HL-60/S4 treated with phorbol 12-myristate 13-acetate at 8.2 ng/mL for 4 days and 3 days (cell line): Measurements from ENCODE around the gene MARCHF10.

Experiments used
- in situ Hi-C: fragments of 300-500 bp; cut with MboI; formaldehyde crosslinking; loops from 2 replicates; pipeline ENCODE4 v1.15.0; 2022; ENCODE audit warnings: low sequenced_read_pairs

MARCHF10 gene

GRCh38 chr17:62720126-62720850 lies 87.8 kb downstream of the MARCHF10 start:
- in situ Hi-C loops = no loop called here

- in situ Hi-C loops = loop anchor here (10.0 kb wide), 1 partner anchor 245 kb away; the partner anchor contains the start of gene TANC2
These were observed 88.5 kb downstream of the MARCHF10 start for GRCh38 chr17:62719586-62719985.

- in situ Hi-C loops = loop anchor here (10.0 kb wide), 1 partner anchor 246 kb away; the partner anchor contains the start of gene TANC2
These were observed 89.7 kb downstream of the MARCHF10 start for GRCh38 chr17:62718429-62718828.

- in situ Hi-C loops = loop anchor here (10.0 kb wide), 1 partner anchor 247 kb away; the partner anchor contains the start of gene TANC2
These were observed 90.2 kb downstream of the MARCHF10 start for GRCh38 chr17:62717889-62718288.

DNA sequence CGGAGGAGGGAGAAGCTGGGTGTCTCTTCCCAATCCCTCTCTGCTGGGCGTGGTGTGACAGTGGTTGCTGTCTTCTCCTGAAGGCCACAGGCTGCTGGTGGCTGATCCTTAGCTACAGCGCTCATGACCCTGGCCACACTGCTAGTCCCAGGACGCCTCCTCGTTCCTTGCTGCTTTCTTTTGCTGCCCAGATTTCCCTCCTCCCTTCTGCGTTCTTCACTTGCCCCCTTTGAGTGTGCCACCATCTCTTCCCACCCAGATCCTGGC lies 90.6 kb downstream of the MARCHF10 start:
- in situ Hi-C loops = loop anchor here (10.0 kb wide), 1 partner anchor 247 kb away; the partner anchor contains the start of gene TANC2

DNA sequence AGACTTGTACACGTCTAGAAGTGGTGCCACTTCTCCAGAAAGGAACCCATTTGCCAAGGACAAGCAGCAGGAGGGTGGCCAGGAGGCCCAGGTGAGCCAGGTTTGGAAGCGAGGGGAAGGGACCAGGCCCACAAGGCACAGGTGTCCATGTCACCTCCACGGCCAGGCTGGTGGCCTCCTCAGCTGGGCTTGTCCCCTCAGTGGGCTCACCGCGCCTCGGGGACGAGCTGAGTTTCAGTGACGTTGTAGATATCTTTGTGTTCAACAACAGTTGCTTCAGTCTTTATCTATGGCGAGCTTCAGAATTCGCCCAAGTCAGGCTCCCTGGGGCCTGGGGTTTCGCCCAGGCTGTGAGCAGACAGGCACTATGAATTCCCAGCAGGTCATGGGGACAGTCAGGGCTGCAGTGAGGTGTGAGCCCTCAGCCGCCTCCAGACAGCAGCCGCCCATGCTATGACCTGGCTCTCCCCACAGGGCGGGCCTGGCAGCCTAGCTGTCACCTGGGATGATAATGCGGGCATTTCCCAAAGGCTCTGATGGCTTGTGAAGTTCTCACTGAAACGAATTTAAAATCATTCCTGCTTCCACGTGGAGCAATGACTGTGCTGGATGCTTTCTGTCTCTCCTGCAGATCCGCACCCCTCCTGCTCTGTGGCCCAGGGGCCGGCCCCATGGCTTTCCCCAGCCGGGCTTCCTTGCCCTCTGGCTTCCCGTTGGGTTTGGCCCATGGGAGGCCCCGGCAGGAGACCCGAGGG lies 91.1 kb downstream of the MARCHF10 start:
- in situ Hi-C loops = loop anchor here (10.0 kb wide), 1 partner anchor 248 kb away; the partner anchor contains the start of gene TANC2

GRCh38 chr17:62715882-62716390 lies 92.2 kb downstream of the MARCHF10 start:
- in situ Hi-C loops = loop anchor here (10.0 kb wide), 1 partner anchor 249 kb away; the partner anchor contains the start of gene TANC2

GRCh38 chr17:62714016-62714777 lies 93.9 kb downstream of the MARCHF10 start:
- in situ Hi-C loops = loop anchor here (10.0 kb wide), 1 partner anchor 251 kb away; the partner anchor contains the start of gene TANC2

DNA sequence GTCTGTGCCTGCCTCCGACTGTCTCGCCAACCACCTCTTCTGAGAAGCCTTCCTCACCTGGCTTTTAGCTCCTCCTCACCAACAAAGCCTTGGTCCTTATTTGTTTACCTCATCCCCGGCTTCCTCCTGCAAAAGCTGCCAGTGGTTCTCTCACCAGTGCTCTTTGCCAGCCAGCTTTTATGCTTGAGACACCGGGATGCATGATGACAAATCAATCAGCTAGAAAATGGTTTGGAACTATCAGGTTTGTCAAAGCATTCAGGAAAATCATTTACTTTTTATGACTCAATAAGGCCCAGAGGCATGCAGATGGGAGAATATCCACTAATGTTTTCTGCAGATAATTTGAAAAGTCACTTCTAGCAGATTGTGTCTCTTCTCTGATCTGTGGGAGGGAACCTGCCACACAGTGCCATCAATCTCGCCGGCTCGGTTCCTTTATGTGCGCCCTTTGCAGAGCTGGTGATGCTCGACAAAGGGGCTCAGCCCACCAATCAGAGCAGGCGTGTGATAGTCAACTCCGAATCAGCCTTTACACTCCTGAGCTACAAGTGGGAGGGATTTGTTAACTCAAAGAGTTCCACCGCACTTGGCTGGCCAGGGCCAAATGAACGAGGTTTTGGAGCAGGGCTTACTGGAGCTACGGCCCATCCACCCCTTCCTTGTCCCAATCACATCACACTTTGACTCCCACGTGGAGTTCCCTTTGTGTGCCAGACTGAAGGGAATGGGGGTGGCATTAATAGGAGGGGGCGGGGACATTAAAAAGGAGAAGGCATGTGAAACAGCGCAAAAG lies 94.8 kb downstream of the MARCHF10 start:
- in situ Hi-C loops = loop anchor here (10.0 kb wide), 1 partner anchor 252 kb away; the partner anchor contains the start of gene TANC2

GRCh38 chr17:62712171-62712581 lies 95.9 kb downstream of the MARCHF10 start:
- in situ Hi-C loops = loop anchor here (10.0 kb wide), 1 partner anchor 253 kb away; the partner anchor contains the start of gene TANC2

DNA sequence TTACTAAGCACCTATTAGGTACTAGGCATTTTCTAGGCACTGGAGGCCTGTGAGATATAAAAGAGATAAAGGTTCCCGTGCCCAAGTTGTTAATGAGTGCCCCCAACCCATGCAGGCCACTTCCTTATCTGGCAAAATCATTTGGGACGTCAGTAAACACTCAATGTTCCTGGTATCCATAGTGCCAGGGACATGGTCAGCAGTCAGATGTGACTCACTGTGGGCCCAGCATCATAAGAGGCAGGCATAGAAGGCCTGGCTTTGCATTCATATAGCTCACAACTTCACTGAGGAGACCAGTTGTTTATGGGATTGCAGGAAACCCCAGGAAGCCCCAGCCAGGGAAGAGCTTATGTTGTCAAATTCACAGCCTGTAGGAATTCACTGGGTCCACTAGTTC lies 99.5 kb downstream of the MARCHF10 start:
- in situ Hi-C loops = no loop called here

- in situ Hi-C loops = no loop called here
These were observed 100.7 kb downstream of the MARCHF10 start for GRCh38 chr17:62707425-62707739.

DNA sequence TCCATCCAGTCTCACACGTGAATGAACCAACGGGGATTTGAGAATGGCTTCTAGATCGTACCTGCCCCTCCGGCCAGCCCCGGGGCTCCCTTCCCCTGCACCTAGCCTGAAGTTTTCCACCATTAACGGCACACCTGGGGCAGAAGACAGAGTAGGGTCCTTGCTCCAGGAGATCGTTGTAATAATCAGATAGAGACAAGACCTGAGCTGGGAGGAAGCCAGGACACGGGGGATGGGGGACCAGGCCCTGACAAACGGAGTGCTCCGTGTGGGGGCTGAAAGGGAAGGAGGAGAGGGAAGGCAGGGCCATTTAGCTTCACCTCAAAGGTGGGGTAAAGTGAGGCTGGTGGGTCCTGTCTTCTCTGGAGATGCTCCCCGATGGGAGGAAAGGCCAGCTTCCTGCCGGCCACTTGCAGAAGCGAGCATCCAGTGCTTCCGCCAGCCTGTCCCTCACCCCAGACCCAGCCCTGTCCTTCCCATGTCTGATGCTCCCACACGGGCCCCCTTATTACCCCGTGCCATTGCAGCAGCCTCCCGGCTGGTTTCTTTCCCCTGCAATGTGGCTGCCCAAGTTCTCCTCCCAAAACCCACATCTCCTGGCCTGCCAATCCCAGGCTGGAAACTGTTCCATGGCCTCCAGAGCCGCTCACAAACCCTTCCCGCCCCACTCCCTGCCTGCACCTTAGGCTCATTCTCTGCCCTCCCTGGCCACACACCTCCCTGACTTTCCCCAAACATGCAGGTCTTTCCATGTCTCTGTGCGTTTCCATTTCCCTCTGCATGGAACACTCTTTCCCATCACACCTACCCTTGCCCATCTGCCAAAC lies 101.3 kb downstream of the MARCHF10 start:
- in situ Hi-C loops = no loop called here

DNA sequence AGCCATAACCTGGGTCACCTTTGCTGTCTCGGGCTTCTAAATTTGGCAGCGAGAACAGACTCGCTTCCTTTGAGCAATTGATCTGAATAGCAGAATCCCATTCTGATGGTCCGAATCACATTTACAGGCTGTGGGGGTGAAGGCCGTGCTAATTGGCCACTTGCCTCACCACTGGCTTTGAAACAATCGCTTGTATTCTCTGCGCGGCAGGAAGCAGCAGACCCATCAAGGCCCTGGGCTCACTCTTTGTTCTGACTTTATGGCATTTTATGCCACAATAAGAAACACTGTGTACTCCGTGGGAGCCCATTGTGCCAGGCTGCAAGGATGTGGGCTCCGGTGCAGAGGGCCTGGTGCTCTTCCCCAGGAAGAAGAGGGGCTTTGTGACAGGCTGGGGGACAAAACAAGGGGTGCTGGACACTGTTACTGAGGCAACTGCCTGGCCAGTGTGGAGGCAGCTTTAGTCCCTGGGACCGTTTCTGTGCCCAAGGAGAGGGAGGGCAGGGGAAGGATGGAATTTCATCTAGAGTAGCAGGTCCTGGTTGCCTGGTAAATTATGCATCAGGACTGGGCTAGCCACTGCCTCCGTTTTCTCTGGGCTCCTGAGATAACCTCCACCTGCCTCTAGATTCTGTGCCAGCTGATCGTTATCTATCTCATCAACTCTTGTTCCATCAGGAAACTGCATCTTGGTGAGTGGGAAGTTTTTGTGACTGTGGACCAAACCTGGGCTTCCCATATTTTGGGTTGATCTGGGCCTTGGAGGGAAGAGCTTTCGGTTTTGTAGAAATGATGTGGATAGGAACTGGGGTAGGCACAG lies 102.1 kb downstream of the MARCHF10 start:
- in situ Hi-C loops = no loop called here

DNA sequence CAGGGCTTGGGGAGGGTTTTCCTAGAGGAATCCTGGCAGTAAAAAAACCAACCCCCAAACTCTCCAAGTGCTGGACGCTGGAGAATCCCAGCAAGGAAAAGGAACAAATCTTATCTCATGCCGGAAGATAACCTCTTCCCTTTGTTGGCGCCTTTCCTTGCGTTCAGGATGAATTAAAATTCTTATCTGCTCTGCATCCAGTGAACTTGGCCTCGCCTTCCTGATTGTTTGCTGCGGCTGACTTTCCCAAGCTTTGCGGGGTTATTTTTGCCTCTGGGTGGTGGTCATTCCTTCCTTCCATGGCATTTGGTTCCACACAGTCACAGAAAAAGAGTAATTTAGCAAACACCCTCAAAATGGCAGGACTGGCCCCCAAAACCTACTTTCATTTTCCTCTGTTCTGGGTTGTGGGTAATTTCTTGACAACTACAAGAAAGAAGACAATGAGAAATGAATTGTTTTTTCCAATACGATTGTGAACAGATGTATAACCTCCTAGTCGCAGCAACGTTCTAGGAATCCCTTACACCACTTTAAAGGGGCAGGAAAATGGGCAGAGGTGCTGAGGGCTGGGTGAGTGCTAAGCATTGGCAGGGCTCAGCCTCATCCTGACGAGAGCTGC lies 102.8 kb downstream of the MARCHF10 start:
- in situ Hi-C loops = no loop called here

GRCh38 chr17:62704381-62704971 lies 103.6 kb downstream of the MARCHF10 start:
- in situ Hi-C loops = no loop called here

GRCh38 chr17:62703776-62704380 lies 104.2 kb downstream of the MARCHF10 start:
- in situ Hi-C loops = no loop called here
